MM.1S (cell line): ENCODE data around the gene EMILIN2.

Experiments used
- CTCF ChIP-seq: fragments of 300-600 bp; sonication (generic); IDR thresholded peaks from 2 replicates; pipeline ENCODE4 v1.5.1; 2016; ENCODE audit warnings: antibody characterized with exemption, low read length, mixed read lengths
- EZH2 ChIP-seq: fragments of 300-600 bp; sonication (generic); optimal IDR thresholded peaks from 2 replicates; pipeline ENCODE3; 2017; ENCODE audit warnings: low read depth, mild to moderate bottlenecking, antibody characterized with exemption, low read length, mixed read lengths
- EZH2phosphoT487 ChIP-seq: fragments of 300-600 bp; sonication (generic); IDR thresholded peaks from 2 replicates; pipeline ENCODE4 v1.6.1; 2018; ENCODE audit warnings: antibody characterized with exemption, low read length

- TF ChIP-seq CTCF = no peak
- no peak for TF ChIP-seq EZH2
- TF ChIP-seq EZH2phosphoT487 = no peak
Observed at GRCh38 chr18:2871111-2871720, 24.4 kb downstream of the EMILIN2 start.
